DMS 273 (cell line): ENCODE data around the gene GOLGA6C.
A peak's percentile ranks its signal among the peaks of the same experiment; 100 is the strongest.
"Not testable (repeated sequence)": the region's sequence is repeated elsewhere in the genome, so short reads cannot be mapped to it uniquely, and the experiment has no call there.

Experiments
- DNase-seq: peaks from one replicate; lab custom pipeline; 2025; ENCODE audit not compliant: unreplicated experiment; lab: John Stamatoyannopoulos, UW

GOLGA6C gene

GRCh38 chr15:75251343-75251742 is 6.8 kb upstream of the GOLGA6C start:
- DNase-seq = not testable (repeated sequence)

GRCh38 chr15:75252285-75252684 is 5.8 kb upstream of the GOLGA6C start:
- not testable (repeated sequence) for DNase-seq

GRCh38 chr15:75258620-75259343 is 648 bp downstream of the GOLGA6C start:
- not testable (repeated sequence) for DNase-seq

- DNase-seq = not testable (repeated sequence)
Measured at GRCh38 chr15:75259873-75260272, 1.7 kb downstream of the GOLGA6C start.

- not testable (repeated sequence) for DNase-seq
Measured at GRCh38 chr15:75273751-75274359, 15.7 kb downstream of the GOLGA6C start.

GRCh38 chr15:75274509-75275107 is 16.5 kb downstream of the GOLGA6C start:
- DNase-seq = not testable (repeated sequence)

GRCh38 chr15:75275617-75276016 is 17.5 kb downstream of the GOLGA6C start:
- DNase-seq = not testable (repeated sequence)

GRCh38 chr15:75278497-75278896 is 20.4 kb downstream of the GOLGA6C start:
- not testable (repeated sequence) for DNase-seq

GRCh38 chr15:75282572-75282971 is 24.4 kb downstream of the GOLGA6C start, which contains the start of gene GOLGA6D:
GOLGA6D (plus strand) TSS chr15:75282835; CDS start chr15:75282876, 41 bp downstream.
- not testable (repeated sequence) for DNase-seq

- DNase-seq = not testable (repeated sequence)
Measured at GRCh38 chr15:75284152-75284551, 26.0 kb downstream of the GOLGA6C start.

GRCh38 chr15:75293660-75294059 is 35.5 kb downstream of the GOLGA6C start:
- DNase-seq = not testable (repeated sequence)

GRCh38 chr15:75298541-75299310 is 40.6 kb downstream of the GOLGA6C start:
- not testable (repeated sequence) for DNase-seq

GRCh38 chr15:75299311-75299688 is 41.2 kb downstream of the GOLGA6C start:
- not testable (repeated sequence) for DNase-seq

- DNase-seq = not testable (repeated sequence)
Measured at GRCh38 chr15:75300026-75300425, 41.9 kb downstream of the GOLGA6C start.

- DNase-seq = no peak
Measured at GRCh38 chr15:75302318-75302717, 44.2 kb downstream of the GOLGA6C start.

GRCh38 chr15:75302753-75303152 is 44.6 kb downstream of the GOLGA6C start:
- DNase-seq = not testable (repeated sequence)

- no peak for DNase-seq
Measured at GRCh38 chr15:75306188-75306587, 48.1 kb downstream of the GOLGA6C start.

- peak; percentile 84 for DNase-seq
Measured at GRCh38 chr15:75307778-75308390, 49.8 kb downstream of the GOLGA6C start.

- DNase-seq = no peak
Measured at GRCh38 chr15:75309711-75310110, 51.6 kb downstream of the GOLGA6C start.

GRCh38 chr15:75312548-75312947 is 54.4 kb downstream of the GOLGA6C start:
- DNase-seq = not testable (repeated sequence)
